Activated T-helper 1 cell treated with Interleukin-2 at 50 U/mL for 16 hours (primary cell): Measurements from ENCODE around the gene TRPM2.
"Not testable (repeated sequence)": the region's sequence is repeated elsewhere in the genome, so short reads cannot be mapped to it uniquely, and the experiment has no call there.

ENCODE experiments used
- DNase-seq: peaks from one replicate; pipeline ENCODE4 v3.0.0-alpha.2; 2020; ENCODE audit warnings: low read depth

The TRPM2 gene

DNA sequence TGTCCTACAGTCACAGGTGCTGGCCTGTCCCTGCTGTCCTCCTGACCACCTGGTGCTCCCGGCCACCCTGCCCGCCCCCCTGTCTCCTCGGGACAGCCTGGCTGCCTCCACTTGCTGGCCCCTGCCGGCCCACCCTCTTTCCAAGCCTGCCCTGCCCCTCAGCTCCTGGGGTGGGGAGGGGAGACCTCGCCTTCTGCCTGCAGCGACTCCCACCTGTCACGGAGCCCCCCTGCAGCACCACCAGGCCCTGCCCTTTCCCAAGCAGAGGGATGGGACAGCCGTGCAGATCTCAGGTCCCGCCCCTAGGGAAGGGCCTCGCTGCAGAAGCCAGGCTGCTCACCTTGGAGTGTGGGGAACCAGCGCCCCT is 109.4 kb downstream of the TRPM2 start:
- DNase-seq = no peak

DNA sequence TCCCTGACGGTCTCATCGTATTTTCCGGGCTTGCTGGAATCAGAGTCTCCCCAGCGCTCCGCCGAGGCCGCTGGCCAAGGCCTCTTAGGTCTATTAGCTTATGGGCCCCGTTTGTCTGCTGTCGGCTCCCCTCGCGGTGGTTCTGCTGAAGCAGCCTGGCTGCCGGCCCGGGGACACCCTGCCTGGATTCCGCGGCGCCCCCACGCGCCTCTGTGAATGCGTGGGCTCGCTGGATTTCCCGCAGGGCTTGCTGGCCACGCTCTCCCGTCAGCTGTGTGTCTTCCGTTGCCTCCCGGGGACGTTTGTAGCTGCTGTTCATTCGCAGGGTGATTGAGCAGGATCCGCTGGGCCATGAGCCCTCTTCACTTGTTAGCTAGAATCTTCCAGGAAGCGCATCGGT is 110.3 kb downstream of the TRPM2 start:
- DNase-seq = no peak

DNA sequence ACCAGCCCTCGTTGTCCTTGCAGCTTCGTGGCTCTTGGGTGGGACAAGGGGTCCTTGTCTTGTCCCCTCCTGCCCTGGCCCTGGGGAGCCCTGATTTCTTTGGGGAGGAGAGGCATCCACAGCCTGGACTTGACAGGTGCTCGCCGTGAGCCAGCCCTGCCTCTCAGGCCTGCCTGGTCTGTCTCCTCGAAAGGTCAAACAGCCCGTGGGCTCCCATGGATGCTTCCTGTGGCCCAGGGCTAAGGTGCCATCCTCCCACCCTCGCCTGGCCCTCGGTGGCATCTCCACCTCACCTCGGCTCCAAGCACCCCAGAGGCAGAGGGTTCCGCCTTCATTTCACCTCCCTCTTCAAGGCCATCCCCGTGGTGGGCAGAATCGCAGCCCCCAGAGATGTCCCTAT is 110.9 kb downstream of the TRPM2 start:
- no peak for DNase-seq

GRCh38 chr21:44466351-44466954 is 113.0 kb downstream of the TRPM2 start:
- DNase-seq = no peak

- no peak for DNase-seq
These were observed 113.8 kb downstream of the TRPM2 start for GRCh38 chr21:44466996-44467858.

GRCh38 chr21:44467859-44468195 is 114.4 kb downstream of the TRPM2 start:
- DNase-seq = no peak

DNA sequence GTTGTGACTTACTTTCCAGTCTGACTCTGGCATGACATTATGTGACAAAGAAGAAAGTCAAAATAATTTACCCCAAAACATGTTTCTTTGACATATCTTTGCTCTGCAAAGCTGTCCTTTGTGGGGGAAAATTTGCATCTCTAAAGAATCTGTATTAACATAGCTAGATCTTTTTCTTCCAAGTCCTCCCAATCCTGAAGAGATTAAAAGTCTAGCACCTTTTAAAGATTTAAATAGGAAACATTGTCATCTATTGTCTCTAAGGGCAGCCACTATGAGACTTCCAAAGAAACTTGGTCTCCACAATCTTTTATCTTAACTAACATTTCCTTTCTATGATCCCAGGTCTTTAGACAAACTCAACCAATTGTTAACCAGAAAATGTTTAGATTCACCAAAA is 117.9 kb downstream of the TRPM2 start:
- no peak for DNase-seq

DNA sequence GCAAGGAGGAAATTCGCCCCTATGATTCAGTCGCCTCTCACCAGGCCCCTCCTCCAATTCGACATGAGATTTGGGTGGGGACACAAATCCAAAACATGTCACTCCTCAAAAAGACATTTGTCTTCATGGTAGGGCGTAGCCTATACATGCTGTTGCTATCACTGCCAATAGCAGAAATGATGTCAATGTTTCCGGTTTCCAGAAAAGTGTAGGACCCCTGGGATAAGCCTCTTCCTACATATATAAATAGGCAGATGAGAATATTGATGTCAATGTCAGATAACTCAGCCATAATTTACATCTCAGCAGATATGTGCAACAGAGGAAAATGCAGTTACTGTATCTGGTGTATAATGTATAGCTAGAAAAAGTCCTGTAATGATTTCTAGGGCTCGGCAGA is 118.6 kb downstream of the TRPM2 start:
- no peak for DNase-seq

DNA sequence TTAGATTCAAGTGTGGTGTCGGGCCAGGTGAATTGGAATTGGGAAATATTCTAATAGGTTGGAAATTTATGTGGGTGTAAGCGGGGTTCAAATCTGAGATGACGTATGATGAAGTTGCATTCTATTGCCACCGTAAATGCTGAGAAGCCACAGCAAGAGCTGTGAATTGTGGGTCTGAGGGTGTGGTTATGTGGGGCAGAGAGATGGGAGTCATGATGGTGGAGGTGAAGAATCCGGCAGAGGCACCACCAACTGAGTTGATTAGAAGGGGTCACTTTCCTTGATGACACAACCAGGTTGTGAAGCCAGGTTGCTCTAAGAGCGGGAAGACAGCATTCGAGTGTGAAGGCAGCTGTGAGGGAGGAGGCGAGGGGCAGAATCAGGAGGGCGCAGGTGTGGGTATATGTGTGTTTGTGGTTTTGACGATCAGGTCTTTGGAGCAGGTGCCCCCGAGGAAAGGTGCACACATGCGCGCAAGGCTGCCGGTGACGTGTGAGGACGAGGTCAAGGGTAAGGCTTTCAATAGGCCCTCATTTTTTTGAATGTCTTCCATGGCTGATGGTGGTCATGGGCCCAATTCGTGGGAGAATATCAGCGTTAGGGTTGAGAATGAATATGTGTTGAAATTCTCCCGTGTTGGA is 120.6 kb downstream of the TRPM2 start:
- no peak for DNase-seq

DNA sequence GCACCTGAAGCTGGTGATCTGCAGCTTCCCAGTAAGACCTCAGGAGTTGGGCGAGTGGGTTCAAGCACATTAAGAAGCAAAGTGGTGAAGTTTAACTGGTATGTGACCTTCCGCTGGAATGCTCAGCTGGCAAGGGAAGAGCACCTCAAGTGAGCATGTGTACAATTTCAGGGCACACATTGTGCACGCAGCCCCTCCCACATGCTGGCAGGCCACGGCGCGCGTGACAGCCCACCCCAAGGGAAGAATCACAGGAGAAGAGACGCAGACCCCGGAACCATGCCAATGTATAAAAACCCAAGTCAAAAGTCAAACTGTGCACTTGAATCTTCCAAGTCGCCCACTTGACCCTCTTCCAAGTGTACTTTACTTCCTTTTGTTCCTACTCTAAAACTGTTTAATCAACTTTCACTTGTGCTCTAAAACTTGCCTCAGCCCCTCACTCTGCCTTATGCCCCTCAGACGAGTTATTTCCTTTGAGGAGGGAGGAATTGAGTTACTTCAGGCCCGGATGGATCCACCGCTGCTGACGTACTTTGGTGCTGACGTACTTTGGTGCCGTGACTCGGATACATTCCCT is 121.9 kb downstream of the TRPM2 start:
- DNase-seq = no peak

- DNase-seq = no peak
These were observed 123.7 kb downstream of the TRPM2 start for GRCh38 chr21:44477131-44477530.

DNA sequence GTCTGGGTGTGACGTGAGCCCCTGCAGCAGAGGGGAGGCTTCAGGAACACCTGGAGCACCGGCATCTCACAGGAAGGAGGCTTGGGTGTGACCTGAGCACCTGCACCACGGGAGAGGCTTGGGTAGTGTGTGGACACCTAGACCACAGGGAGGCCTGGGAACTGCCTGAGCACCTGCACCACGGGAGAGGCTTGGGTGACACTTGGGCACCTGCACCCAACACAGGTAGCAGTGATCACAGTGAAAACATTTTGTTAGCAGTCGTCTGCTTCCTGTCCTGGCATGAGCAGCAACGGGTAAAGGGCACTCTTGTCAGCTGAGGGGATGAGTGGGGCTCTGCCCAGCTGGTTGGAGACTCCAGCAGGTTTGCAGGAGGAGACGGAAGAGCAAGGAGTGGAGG is 124.3 kb downstream of the TRPM2 start:
- no peak for DNase-seq

- no peak for DNase-seq
These were observed 124.8 kb downstream of the TRPM2 start for GRCh38 chr21:44478124-44478800.

DNA sequence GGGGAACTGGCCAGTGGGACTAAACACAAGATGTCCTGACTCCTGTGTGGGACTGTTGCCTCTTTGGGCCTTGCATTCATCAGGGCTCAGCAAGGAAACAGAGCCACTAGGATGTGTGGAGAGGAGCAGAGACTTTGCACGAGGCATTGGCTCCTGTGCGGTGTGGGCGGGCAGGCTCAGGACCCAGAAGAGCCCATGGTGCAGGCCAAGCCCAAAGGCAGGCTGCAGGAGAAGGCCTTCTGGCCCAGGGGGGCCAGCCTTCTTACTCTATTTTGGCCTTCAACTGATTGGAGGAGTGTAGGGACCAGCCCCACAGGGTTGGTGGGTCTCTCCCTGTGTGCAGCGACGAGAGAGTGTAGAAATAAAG is 125.4 kb downstream of the TRPM2 start:
- no peak for DNase-seq

DNA sequence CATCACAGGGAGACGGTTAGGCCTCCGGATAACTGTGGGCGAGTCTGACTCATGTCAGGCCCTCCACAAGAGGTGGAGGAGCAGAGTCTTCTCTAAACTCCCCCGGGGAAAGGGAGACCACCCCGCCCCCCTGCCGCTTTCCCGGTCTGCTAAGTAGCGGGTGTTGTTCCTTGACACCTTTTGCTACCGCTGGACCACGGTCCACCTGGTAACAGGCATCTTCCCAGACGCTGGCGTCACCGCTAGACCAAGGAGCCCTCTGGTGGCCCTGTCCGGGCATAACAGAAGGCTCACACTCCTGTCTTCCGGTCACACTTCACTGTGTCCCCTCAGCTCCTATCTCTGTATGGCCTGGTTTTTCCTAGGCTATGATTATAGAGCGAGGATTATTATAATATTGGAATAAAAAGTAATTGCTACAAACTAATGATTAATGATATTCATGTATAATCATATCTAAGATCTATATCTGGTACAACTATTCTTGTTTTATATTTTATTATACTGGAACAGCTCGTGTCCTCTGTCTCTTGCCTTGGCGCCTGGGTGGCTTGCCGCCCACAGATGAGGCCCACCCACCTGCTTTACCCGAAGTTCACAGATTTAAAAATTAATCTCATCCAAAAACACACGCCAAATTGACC is 126.3 kb downstream of the TRPM2 start:
- not testable (repeated sequence) for DNase-seq

DNA sequence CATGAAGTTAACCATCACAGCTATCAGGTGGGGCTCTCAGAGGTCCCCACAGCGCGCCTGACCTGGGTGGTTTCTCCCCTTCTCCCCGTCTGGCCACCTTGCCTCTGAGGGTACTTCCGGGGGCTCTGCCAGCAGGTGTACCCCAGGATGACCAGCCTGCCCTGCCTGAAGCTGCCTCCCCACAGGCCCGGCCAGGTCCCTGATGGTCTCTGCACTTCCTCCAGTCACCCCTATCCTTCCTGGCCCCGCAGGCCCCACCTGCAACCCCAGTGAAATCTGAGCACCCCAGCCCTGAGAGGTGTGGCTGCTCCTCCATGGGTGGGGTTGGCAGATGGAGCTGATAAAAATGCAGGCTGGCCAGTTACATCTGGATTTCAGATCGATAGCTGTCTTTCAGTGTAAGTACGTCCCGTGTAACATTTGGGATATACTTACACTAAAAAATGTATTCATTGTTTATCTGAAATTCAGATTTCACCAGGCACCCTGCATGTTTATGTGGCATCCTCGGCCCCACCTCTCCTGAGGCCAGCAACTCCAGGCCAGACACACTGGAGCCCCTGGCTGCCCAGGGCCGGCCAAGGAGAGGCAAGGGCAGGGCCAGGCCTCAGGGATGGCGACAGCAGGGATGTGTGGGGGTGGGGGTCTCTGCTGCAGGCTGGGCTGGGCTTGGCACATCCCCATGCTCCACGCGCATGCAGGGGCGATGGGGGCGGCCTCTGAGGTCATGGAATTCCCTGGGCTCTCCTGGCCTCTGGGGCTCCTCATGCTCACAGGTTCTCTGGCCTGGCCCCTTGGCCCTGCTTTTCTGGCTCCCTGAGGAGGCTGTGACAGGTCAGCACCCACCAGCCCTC is 127.0 kb downstream of the TRPM2 start:
- DNase-seq = no peak

- DNase-seq = no peak
These were observed 129.3 kb downstream of the TRPM2 start for GRCh38 chr21:44482581-44483287.

DNA sequence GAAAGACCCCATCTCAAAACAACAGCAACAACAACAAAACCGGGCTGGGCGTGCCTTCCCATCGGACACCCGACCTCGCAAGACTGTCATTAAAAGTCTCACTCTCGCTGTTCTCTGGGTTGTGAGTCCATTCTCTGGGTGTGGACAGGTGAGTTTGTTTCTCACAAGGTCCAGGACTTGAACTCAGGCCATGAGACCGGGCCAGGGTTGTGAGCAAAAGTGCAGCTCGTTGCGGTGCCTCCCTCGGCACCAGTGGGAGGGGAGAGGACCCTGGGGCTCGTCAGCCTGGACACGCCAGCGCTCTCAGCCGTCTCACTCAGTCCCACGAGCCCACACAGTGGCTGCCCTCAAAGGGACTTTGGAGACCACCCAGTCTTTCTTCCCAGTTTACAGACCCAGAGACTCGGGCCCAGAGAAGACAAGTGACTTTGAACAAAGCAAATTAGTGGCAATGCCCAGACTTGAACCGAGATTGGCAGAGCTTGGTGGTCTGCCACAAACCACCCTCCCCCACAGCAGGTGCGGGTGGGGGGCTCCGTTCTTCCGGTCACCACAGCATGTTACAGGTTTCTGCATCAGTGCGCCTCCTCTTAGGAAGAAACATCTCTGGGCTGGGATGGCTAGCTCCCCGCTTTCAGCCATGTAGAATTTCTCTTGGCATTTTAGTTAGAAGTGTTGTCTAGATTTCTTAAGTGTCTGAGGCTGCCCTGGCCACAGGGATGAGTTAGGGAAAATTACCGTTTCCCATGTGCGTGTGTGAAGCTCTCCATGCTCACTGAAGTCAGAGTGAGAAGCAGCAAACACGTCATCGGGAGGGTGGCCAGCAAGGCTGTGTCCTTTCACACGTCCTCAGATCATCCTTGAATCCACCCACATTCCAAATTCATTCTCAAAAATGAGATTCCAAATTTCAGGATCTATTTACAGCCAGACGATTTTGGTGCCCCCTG is 130.1 kb downstream of the TRPM2 start:
- no peak for DNase-seq

DNA sequence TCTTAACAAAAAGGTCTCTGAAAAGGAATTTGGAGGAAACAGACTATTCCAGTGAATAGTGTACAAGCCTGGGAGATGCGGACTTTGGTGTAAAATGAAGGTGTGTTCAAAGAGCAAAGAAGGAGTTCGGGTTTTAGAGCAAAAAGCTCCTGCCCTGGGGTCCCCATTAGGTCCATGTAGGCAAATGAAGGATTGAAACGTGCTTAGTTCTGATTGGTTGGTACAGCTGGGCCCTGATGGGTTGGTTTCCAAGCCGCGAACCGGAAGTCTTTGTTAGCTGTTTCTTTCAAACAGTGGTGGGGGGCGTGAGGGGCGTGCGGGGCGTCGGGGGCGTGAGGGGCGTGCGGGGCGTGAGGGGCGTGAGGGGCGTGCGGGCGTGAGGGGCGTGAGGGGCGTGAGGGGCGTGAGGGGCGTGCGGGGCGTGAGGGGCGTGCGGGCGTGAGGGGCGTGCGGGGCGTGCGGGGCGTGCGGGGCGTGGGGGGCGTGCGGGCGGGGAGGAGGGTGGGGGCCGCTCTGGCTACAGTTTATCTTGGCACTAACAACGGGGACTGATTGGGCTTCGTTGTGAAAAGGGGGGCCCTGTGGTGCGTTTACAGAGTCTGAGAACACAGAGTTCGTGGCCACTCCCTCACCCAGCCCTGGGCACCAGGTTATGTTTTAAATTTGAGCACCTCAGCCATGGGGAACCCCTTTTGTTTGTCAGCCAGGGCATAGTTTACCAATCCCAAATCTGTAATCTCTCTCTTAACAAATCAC is 131.3 kb downstream of the TRPM2 start:
- DNase-seq = no peak
